ENCODE results near the gene PLEKHB1.

PLEKHB1 gene, protein sequence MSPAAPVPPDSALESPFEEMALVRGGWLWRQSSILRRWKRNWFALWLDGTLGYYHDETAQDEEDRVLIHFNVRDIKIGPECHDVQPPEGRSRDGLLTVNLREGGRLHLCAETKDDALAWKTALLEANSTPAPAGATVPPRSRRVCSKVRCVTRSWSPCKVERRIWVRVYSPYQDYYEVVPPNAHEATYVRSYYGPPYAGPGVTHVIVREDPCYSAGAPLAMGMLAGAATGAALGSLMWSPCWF

DNA sequence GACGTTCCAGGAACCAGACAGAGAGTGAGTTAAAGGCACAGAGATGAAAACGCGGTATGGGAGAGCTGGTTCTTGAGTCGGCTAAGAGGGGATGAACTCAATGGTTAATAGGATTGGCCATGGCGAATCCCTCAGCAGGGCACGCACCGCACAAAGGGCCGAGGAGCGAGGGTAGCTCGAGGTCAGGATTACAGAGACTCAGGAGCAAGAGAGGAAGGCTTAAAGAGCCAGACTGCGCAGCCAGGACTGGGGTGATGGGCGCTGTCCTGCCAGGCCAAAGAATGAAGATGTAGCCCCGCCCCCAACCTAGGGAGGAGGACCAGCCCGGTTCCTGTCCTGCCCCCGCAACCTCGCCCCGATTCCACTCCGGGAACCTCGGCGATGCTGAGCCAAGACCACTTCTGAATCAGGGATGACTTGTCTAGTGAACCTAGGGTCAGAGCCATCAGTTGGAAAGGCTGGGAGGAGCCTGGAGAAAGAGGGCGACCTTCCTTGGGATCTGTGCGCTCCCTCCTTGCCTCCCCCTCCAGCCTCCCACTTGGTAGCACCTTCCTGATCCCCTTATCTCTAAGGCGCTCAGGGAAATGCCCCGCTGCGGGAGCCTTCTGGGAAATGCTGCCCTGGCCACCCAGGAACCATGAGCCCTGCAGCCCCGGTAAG is at the start of gene PLEKHB1:
Gene PLEKHB1, plus strand, starts transcription at position 610 of the 660 bp plus-strand sequence. Its CDS starts 28 bp downstream, at position 638.
- no peak for DNase-seq (ENCODE audit: low read depth, low spot score)

DNA sequence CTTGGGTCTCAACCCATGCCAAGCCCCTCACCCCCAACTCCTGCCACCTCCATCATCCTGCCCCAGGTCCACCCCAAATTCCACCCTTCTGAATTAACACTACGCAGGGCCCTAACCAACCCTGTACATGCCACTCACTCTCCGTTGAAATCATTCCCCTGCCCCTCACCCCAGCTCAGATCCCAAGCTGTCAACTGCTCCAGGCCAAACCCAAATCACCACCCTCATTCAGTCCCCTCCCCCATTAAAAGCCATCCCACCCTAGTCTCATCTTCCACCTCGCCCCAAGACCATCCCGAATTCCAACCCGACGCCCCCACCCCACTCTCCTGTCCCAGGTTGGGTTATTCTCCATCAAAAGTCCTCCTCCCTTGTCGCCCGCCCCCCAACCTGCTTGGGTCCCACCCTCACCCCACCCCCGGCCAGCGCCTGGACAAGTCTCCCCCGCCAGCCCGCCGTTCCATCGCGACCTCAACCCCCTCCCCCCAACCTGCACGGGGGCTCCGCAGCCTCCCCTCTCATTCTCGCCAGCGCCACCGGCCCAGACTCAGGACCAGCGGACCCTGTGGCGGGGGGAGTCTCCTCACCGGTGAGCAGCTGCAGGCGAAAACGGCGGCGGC is 48.9 kb upstream of the PLEKHB1 start:
- DNase-seq (ENCODE audit: low read depth, low spot score), result no peak

DNA sequence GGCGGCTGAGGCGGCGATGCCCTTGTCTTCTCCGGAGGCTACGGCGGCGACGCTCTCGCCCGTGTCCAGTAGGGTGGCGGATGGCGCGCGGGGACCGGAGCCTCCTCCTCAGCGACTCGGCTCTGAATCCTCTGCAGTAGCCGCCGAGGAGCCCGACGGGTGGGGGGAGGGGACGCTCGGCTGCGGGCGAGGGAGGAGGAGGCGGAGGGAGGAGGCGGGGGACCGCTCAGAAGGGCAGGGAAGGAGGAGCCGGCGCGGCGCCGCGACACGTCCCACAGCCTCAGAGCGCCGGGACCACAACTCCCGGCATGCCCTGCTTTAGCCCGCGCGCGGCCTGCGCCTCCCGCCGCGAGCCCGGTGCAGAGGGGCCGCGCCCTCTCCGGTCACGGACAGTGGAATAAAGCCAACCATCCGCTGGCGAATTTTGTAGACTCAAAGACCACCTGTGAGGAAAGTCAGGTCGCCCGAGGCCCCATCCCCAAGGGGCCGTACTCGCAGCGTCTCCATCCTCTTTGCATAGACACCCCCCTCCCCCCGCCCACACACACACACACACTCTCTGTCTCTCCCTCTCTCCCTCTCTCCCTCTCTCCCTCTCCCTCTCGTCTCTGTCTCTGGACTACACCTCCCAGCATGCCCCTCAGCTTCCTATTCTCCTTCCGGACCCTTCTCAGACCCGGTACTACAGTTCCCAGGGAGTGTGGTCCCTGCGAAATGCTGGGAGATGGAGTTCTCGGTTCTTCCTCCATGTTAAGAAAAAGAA is 48.2 kb upstream of the PLEKHB1 start, which contains the start of gene FAM168A:
Gene FAM168A, minus strand, starts transcription at position 157 of the 763 bp plus-strand sequence. CDS start 129,638 bp downstream, outside the sequence.
- peak; percentile 92 for DNase-seq (ENCODE audit: low read depth, low spot score)

DNA sequence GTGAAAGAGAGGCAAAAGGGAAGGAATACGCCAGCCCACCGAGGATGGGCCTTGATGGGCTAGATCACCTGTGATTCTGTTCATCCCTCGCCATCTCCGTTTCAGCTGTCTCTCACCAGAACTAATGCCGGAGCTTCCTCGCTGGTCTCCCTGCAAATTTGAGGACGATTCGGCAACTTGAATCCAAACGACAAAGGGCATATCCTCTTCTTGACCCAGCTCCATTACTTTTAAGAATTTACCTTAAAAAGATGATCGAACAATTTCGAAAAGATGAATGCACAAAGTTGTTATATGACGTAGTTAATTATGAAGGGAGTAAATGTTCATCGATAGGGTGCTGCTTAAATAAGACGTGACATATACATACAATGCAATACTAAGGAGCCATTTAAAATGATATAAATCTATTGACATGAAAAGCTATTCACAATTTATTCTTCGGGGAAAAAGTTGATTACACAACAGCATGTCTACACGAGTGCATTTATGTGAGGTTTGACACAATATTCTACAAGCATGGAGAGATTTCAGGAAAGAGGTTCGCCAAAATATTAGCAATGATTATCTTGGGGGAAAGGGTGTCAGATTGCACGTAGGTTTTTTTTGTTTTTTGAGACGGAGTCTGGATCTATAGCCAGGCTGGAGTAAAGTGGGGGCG is 47.5 kb upstream of the PLEKHB1 start:
- peak; percentile 21 for DNase-seq (ENCODE audit: low read depth, low spot score)

DNA sequence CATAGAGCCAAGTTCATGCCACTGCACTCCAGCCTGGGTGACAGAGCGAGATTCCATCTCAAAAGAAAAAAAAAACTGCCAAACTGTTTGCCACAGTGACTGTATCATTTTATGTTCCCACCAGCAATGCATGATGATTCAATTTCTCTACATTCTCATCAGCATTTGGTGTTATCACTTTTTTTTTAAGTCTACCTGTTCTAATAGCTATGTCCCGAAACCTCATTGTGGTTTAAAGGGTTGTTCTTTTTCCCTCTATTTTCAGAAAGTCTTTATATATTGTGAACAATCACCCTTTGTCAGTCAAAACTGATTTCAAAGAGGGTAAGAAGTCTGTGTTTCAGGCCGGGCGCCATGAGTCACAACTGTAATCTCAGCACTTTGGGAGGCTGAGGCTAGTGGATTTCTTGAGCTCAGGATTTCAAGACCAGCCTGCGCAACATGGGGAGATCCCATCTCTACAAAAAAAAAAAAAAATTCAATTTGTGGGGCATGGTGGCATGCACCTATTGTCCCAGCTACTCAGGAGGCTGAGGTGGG is 33.7 kb upstream of the PLEKHB1 start:
- no peak for DNase-seq (ENCODE audit: low read depth, low spot score)

DNA sequence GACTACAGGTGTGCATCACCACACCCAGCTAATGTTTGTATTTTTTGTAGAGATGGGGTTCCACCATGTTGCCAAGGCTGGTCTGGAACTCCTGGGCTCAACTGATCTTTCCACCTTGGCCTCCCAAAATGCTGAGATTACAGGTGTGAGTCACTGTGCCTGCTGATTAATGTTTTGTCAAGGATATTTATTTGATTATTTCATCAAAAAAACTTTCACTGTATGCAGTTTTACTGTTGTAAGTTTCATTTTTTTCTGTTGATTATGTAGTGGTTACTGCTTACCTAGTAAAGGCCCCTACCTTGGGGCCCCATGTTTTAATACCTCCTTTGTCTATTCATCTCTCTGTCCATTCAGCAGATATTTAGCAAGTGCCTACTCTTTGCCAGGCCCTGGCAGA is 31.8 kb upstream of the PLEKHB1 start:
- no peak for DNase-seq (ENCODE audit: low read depth, low spot score)

DNA sequence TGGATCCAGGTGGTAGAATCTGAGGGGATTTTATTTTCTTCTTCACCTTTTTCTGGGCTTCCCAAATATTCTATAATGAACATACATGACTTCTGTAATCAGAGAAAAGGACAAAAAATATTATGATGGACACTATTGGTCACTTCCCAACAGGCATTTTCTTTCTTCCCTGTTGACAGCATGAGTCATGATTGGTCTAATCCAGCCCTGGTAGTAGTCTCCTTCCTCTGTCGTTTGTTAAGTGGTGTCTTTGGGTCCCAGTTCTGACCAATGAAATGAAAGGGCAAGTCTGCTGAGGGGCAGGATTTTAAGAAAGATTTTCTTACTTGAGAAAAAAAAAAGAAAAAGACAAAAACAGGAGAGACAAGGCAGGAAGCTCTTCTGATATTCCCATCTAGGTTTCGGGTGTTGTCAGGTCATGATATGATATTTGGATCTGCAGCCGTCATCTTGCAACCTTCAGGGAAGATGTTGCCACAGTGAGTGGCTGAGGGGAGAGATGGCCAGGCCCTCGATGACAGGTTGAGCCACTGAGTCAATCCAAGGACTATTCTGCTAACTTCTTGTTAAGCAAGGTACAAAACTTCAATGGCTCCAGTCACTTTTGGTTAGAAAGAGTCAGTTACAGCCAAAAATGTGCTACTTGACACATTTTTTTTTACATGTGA is 23.3 kb upstream of the PLEKHB1 start:
- DNase-seq (ENCODE audit: low read depth, low spot score), result no peak

DNA sequence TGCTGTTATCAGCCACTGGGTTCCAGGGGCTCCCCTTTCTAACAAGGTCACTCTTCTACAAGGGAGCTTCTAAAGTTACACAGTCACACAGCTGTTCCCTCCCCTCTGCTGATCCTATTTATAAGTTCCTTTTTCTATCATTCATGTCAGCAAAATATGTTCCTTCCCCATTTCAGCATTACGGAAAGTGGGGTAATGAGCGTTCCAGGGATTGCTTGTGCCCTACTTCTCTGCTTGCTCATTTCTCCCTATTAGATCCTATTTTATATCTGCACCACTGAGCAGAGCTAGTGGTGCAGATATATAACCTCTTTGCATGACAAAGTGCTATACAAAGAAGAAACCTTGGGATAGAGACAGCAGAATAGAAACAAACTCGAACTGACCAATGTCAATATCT is 22.7 kb upstream of the PLEKHB1 start:
- DNase-seq (ENCODE audit: low read depth, low spot score), result no peak

DNA sequence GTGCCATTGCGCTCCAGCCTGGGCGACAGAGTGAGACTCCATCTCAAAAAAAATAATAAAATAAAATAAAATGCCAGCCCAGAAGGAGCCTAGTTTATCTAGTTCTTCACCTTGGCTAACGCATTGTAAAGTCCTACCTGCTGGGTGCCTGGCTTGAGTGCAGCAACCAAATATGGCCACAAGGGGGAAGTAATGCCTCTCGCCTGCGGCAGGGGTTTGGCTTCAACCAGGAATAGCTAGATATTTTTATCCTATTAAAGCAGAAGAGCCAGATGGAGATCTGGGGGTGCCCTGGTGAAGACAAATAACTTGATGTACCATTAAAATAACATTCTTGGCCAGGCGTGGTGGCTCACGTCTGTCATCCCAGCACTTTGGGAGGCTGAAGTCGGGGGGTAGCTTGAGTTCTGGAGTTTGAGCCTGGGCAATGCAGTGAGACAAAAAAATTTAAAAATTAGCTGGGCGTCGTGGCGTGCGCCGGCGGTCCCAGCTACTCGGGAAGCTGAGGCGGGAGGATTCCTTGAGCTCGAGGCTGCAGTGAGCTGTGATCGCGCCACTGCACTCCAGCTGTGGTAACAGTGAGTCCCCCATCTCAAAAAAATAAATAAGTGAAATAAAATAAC is 20.6 kb upstream of the PLEKHB1 start:
- DNase-seq (ENCODE audit: low read depth, low spot score), result peak; percentile 26

DNA sequence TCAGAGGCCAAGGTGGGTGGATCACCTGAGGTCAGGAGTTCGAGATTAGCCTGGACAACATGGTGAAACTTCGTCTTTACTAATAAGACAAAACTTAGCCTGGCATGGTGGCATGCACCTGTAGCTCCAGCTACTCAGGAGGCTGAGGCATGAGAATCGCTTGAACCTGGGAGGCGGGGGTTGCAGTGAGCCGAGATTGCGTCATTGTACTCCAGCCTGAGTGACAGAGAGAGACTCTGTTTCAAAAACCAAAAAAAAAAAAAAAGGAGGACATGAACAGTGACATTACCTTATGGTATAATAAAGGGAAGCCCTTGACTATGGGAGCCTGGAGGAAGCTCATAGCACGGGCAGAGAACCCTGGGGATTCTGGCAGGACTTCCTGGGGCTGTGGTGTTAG is 16.5 kb upstream of the PLEKHB1 start:
- DNase-seq (ENCODE audit: low read depth, low spot score), result no peak

DNA sequence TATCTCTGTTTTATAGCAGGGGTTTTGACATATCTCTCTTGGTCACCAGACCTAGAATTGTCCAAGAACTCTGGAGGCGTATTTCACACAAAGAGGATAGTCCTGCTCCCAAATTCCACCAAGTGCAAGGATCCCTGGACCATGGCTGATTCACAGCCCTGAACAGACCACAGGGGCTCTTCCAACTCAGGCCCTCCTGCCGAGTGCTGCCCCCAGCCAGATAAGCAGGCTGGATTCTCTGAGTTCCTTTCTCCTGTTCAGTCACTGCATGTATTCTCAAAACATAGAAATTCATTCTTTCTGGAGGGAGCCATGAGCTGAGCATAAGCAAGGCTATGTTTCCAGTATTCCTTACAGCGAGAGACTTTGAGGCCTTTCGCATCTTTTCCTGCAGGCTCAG is 13.4 kb upstream of the PLEKHB1 start:
- DNase-seq (ENCODE audit: low read depth, low spot score), result no peak

DNA sequence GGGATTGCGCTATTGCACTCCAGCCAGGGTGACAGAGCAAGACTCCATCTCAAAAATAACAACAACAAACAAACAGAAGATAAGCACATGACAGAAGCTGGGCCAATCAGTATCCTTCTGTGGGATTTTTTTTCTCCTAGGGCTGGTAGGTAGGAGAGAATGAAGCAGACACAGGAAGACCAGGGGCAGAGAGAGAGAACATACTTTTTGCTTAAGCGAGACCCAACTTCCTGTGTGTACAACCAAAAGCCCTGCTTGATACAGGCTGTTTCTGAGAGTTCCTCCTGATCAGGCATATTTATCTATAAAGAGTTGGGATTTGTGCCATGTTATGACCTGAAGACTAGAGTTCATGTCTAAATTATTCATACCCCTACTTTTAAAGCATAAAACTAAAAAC is 12.4 kb upstream of the PLEKHB1 start:
- DNase-seq (ENCODE audit: low read depth, low spot score), result no peak

DNA sequence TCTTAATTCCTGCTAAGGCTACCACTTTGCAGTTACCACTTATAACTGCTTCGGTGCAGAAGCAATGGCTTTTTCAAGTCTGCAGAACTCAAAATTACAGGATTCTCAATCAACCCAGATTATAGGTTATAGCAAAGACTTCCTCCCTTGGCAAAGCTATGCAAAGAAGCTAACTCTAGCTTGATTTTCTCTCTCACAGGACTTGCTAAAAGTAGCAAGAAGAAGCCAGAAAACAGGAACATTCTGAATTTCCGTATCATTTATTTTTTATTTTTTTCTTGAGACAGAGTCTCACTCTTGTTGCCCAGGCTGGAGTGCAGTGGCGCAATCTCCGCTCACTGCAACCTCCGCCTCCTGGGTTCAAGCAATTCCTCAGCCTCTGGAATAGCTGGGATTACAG is 10.7 kb upstream of the PLEKHB1 start:
- DNase-seq (ENCODE audit: low read depth, low spot score), result no peak

DNA sequence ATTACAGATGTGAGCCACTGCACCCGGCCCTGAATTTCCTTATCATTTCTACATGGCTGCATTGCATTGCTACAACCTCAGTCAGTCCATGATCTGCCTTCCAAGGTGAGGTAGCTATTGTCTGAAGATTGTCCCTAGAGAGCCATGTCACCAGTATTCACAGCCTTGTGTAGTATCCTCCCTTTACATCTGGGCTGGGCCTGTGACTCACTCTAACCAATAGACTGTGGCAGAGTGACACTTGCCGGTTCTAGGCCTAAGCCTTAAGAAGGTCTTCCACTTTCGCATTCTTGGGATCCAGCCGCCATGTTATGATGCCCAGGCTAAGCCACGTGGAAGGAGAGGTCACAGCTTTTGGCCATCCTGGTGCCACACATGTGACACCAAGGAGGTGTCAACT is 10.1 kb upstream of the PLEKHB1 start:
- no peak for DNase-seq (ENCODE audit: low read depth, low spot score)

DNA sequence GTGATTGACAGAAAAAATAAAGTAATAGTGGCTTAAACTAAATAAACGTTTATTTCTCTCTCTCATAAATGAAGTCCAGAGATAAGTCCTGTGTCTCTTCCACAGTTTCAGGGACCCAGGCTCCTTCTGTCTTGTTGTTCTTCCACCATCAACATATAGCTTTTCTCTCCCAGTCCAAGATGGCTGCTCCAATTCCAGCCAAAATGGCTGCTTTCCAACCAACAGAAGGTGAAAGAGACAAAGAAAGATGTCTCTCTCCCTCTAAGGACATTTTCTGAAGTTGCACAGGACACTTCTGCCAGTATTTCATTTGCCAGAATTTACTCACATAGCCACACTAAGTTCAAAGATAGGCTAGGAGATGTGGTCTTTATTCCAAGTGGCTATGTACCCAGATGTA is 9.4 kb upstream of the PLEKHB1 start:
- DNase-seq (ENCODE audit: low read depth, low spot score), result no peak

DNA sequence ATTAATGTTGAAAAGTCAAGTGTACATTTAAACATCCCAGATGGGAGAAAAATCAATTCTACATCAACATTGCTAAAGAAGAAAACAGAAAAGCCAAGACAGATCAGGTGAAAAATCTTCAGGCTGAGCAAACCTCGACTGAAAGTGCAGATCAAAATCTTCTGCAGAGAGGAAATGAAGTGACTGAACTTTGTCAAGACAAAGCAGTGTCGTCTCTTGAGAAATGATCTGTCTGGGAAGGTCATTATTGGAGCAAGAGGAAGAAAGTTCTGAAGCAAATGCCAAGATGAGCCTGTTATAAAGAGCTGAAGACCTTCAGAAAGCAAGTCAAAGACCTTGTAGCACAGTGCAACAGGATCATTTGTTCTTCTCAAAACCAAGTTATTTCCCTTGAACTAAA is 5.8 kb upstream of the PLEKHB1 start:
- no peak for DNase-seq (ENCODE audit: low read depth, low spot score)

DNA sequence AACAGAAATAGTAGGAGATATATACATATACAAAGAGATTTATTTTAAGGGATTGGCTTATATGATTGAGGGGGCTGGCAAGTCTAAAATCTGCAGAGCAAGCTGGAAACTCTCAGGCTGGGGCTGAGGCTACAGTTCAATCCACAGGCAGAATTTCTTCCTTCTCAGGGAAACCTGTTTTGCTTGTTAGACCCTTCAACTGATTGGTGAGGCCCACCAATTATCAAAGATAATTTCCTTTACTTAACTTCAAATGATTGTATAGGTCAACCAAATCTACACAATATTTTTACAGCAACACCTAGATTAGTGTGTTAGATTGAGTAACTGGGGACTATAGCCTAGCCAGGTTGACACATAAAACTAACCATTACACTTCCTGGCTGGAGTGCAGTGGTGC is 4.7 kb upstream of the PLEKHB1 start:
- no peak for DNase-seq (ENCODE audit: low read depth, low spot score)

DNA sequence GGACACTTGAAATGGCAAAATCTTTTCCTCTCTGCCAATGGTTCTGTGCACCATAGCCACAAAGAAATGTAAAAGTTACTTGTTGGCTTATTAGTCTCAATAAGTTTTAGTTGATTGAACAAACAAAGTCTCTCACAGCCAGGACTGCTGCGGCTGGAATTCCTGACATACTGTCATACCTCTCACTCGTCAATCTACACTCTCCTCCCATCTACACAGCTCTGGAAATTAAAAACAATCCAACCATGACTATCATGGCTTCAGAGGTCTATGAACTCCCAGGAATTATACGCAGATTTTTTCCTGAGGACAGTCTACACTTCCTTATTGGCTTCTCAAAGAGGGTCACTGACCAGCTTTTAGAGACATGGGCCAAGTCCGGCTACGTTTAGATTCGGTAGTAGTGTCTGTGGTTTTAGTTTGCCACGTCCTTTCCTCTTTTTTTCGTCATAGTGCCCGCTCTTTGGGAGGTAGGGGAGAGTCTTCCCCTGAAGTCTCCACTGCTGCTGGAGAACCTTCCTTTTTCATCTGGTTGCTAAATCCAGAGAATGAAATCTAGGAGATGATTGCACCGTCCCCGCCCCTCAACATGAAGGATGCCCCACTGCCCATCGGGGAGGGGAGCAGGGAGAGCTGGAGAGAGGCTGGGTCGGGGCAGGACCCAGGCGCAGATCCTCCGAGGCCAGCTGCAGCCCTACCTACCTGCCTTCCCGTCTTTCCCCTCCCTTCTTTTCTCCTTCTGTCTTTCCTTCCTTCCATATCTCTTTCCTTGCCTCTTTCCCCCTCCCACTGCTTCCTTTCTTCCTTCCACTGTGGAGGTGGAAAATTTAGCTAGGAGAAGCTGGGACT is 1.0 kb upstream of the PLEKHB1 start:
- DNase-seq (ENCODE audit: low read depth, low spot score), result no peak

DNA sequence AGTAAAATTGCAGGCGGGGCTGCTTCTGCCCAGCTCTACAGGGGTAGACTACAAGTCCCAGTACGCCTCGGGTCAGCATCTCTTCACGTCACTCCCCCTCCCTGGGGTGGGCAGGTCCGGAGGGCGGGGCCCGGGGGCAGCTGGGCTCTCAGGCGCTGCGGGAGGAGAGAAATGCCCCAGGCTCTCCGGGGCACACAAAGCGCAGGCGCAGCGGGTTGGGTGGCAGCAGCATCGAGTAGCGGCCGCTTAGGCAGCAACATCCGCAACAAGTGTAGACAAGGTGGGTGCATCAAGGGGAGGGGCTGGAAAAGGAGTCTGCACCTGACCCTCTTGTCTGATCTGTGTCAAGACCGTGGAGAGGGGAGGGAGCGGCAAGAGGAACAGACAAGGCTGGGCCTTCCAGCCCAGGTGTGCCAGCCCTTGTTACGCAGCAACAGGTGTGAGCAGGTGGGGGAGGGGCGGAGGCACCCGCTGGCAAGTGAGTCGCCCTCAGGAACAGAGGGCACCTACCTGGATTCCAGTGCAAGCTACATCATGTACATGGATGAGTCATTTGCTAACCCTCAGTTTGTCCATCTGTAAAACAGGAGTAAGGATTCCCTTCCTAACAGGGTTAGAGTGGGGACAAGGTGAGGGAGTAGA is 1.2 kb downstream of the PLEKHB1 start:
- peak; percentile 39 for DNase-seq (ENCODE audit: low read depth, low spot score)
